Upper lobe of left lung (tissue), 6 donors: Measurements from ENCODE around the gene KLC1. TPM values are rescaled to one million over a fixed set of nuclear protein-coding genes. Genes with fewer than 3 reads are reported as not detected.

Source experiments
- ATAC-seq, 2 donors: fragments of 200-7000 bp; cut with Tn5 transposase; one replicate each; pipeline ENCODE4 v1.9.1; 2022; ENCODE audit warnings: mild to moderate bottlenecking in 2 of 2, moderate library complexity in 2 of 2; ENCODE audit not compliant: low FRiP score in 2 of 2
- DNase-seq, 2 donors: peaks; one replicate each; pipeline ENCODE4 v3.0.0-alpha.2; 2019 to 2020
- H3K27ac ChIP-seq, 4 donors: fragments of 200-600 bp; sonication (generic); one replicate each; pipeline ENCODE4 v1.5.1; 2016 to 2019
- H3K27me3 ChIP-seq, 4 donors: fragments of 200-600 bp; sonication (generic); one replicate each; pipeline ENCODE4 v1.5.1; 2017 to 2019
- H3K36me3 ChIP-seq, 4 donors: fragments of 200-600 bp; sonication (generic); one replicate each; pipeline ENCODE4 v1.5.1; 2016 to 2019
- H3K4me1 ChIP-seq, 4 donors: fragments of 200-600 bp; sonication (generic); one replicate each; pipeline ENCODE4 v1.5.1; 2018 to 2019
- H3K4me3 ChIP-seq, 4 donors: fragments of 200-600 bp; sonication (generic); one replicate each; pipeline ENCODE4 v1.5.1; 2017 to 2019; ENCODE audit warnings: mild to moderate bottlenecking in 2 of 4, moderate library complexity in 1 of 4
- H3K9me3 ChIP-seq, 4 donors: fragments of 200-600 bp; sonication (generic); one replicate each; pipeline ENCODE4 v1.5.1; 2018 to 2019
- EP300 ChIP-seq, 4 donors: sonication (generic); formaldehyde crosslinking; IDR thresholded peaks; one replicate each; pipeline ENCODE4 v1.5.1; 2017; ENCODE audit warnings: antibody characterized with exemption in 4 of 4, control low read depth in 2 of 4
- POLR2A ChIP-seq, 4 donors: fragments of 450-650 bp; IDR thresholded peaks; one replicate each; pipeline ENCODE4 v1.5.1; 2016 to 2017; ENCODE audit warnings: antibody characterized with exemption in 4 of 4, mild to moderate bottlenecking in 2 of 4
- POLR2AphosphoS5 ChIP-seq, 2 donors: sonication (generic); formaldehyde crosslinking; IDR thresholded peaks; one replicate each; pipeline ENCODE4 v1.5.1; 2017; ENCODE audit warnings: antibody characterized with exemption in 2 of 2
- WGBS, 2 donors: methylation state at CpG; one replicate each; pipeline ENCODE4 v1.1.5; 2017 to 2018; 5-methylcytosine and 5-hydroxymethylcytosine counted together
- total RNA-seq, 6 donors: library from RNA; depleted of rRNA in 4 of 6; stranded (reverse); fragments of >200 nt in 4 of 6; gene quantifications; one replicate each; pipeline versions ENCODE4 v1.1.0 to v1.2.1, GENCODE V29; 2016 to 2021
- TF ChIP-seq, protein P1 (sequence below), 6 experiments: fragments of 450-650 bp in 4 of 6; fragments of 200-600 bp in 2 of 6; sonication (generic) in 2 of 6; IDR thresholded peaks; one replicate each; pipeline ENCODE4 v1.5.1; 2016 to 2019; ENCODE audit warnings: antibody characterized with exemption in 6 of 6
- donor health status: DM: no; HTN: no; CAD: no; lungs with moderate emphysema.
- donor health status: DM: no; HTN: yes; CAD: no; lungs with severe emphysema.

Gene KLC1
- total RNA-seq, 6 donors from 2014 or later: 175 to 614 (median 267) TPM

- TF ChIP-seq, protein P1, sequence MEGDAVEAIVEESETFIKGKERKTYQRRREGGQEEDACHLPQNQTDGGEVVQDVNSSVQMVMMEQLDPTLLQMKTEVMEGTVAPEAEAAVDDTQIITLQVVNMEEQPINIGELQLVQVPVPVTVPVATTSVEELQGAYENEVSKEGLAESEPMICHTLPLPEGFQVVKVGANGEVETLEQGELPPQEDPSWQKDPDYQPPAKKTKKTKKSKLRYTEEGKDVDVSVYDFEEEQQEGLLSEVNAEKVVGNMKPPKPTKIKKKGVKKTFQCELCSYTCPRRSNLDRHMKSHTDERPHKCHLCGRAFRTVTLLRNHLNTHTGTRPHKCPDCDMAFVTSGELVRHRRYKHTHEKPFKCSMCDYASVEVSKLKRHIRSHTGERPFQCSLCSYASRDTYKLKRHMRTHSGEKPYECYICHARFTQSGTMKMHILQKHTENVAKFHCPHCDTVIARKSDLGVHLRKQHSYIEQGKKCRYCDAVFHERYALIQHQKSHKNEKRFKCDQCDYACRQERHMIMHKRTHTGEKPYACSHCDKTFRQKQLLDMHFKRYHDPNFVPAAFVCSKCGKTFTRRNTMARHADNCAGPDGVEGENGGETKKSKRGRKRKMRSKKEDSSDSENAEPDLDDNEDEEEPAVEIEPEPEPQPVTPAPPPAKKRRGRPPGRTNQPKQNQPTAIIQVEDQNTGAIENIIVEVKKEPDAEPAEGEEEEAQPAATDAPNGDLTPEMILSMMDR (IDR thresholded peaks at IDR 0.05): no peak
- no peak for TF ChIP-seq POLR2AphosphoS5 (IDR thresholded peaks at IDR 0.05)
- no peak for TF ChIP-seq EP300 (IDR thresholded peaks at IDR 0.05)
- no peak for TF ChIP-seq POLR2A (IDR thresholded peaks at IDR 0.05)
- peaks cover 0 to 9% (median 4%) of the 10 kb centered on the region in 4 donors for H3K4me1 ChIP-seq
- no peaks in the 10 kb centered on the region for H3K27me3 ChIP-seq
- H3K4me3 ChIP-seq: no peak overlapping the region
- 92% methylated on average over 23 of the region's 23 CpGs for WGBS, 2 donors
- H3K36me3 ChIP-seq: peaks cover 16 to 96% (median 71%) of the 10 kb centered on the region in 4 donors
- H3K9me3 ChIP-seq: no peaks in the 10 kb centered on the region
- DNase-seq: no peak
- no peak overlapping the region for H3K27ac ChIP-seq
- no peak for ATAC-seq
Measured at GRCh38 chr14:103685276-103686211, 56.5 kb downstream of the KLC1 start.

GRCh38 chr14:103686831-103687485, 57.9 kb downstream of the KLC1 start:
- 78 to 82% methylated on average over 19 of the region's 19 CpGs for WGBS, 2 donors
- DNase-seq: no peak
- peaks cover 0 to 9% (median 4%) of the 10 kb centered on the region in 4 donors for H3K4me1 ChIP-seq
- H3K4me3 ChIP-seq: no peak overlapping the region
- no peak for ATAC-seq
- TF ChIP-seq EP300 (IDR thresholded peaks at IDR 0.05) (no peak), POLR2AphosphoS5 (IDR thresholded peaks at IDR 0.05) (no peak), POLR2A (IDR thresholded peaks at IDR 0.05) (no peak)
- TF ChIP-seq, protein P1 (IDR thresholded peaks at IDR 0.05): no peak
- H3K27me3 ChIP-seq: no peaks in the 10 kb centered on the region
- no peaks in the 10 kb centered on the region for H3K9me3 ChIP-seq
- H3K36me3 ChIP-seq: peaks cover 7 to 86% (median 60%) of the 10 kb centered on the region in 4 donors
- no peak overlapping the region for H3K27ac ChIP-seq

DNA sequence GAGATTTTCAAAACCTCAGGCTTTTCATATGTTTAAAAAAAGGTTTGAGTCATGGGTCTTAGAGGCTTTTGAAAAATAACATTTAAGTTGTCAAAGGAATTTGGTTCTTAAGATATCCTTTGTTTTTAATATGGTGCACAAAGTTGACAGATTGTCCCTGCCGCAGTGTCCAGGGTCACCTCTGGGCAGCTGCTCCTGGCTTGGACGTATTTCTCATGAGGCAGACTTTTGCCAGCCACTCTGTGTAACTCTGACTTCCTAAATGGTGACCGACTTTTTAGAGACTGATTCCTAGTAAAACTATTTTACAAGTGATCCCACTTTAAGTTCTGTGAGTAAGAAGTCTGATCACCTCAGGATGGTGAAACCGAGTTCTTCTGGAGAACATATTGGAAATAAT, 58.7 kb downstream of the KLC1 start:
- Histone ChIP-seq H3K4me1 (peaks cover 0 to 9% (median 5%) of the 10 kb centered on the region in 4 donors), H3K36me3 (peaks cover 6 to 86% (median 57%) of the 10 kb centered on the region in 4 donors), H3K9me3 (no peaks in the 10 kb centered on the region), H3K27ac (peak overlapping the region in 1 of 4 donors; percentile 15), H3K4me3 (no peak overlapping the region), H3K27me3 (no peaks in the 10 kb centered on the region)
- TF ChIP-seq EP300 (IDR thresholded peaks at IDR 0.05): no peak
- TF ChIP-seq POLR2AphosphoS5 (IDR thresholded peaks at IDR 0.05): no peak
- no peak for TF ChIP-seq POLR2A (IDR thresholded peaks at IDR 0.05)
- TF ChIP-seq, protein P1 (IDR thresholded peaks at IDR 0.05): no peak
- DNase-seq (no peak), ATAC-seq (no peak)
- 88 to 96% methylated on average over 4 of the region's 4 CpGs for WGBS, 2 donors

DNA sequence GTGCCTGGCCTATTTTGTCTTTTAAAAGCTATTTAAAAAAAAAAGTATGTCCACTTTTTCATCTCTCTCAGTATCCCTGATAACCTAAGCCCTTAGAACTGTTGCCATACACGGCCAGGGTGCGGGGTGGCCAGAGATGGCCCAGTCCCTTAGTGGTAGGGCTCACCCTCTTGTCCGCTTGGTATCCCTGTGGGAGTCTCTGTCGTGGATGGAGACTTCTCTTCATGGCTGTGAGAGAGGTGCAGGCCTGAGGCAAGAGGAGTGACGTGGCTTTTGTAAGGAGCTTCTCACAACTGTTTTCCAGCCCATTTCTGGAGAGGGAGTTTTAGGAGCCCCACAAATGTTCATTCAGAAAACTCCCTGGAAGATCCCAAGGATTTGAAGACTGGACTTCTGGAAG, 59.4 kb downstream of the KLC1 start:
- Histone ChIP-seq H3K27ac (no peak overlapping the region), H3K9me3 (no peaks in the 10 kb centered on the region), H3K4me3 (no peak overlapping the region), H3K4me1 (peaks cover 3 to 16% (median 8%) of the 10 kb centered on the region in 4 donors), H3K27me3 (no peaks in the 10 kb centered on the region), H3K36me3 (peaks cover 0 to 86% (median 57%) of the 10 kb centered on the region in 4 donors)
- 87 to 88% methylated on average over 5 of the region's 5 CpGs for WGBS, 2 donors
- ATAC-seq (no peak), DNase-seq (no peak)
- no peak for TF ChIP-seq EP300 (IDR thresholded peaks at IDR 0.05)
- TF ChIP-seq POLR2AphosphoS5 (IDR thresholded peaks at IDR 0.05): no peak
- TF ChIP-seq POLR2A (IDR thresholded peaks at IDR 0.05): no peak
- TF ChIP-seq, protein P1 (IDR thresholded peaks at IDR 0.05): no peak
